GM10266 (cell line): ENCODE results near the gene IL36RN.
A peak's percentile ranks its signal among the peaks of the same experiment; 100 is the strongest.
"Not testable (repeated sequence)": the region's sequence is repeated elsewhere in the genome, so short reads cannot be mapped to it uniquely, and the experiment has no call there.

Experiments
- DNase-seq: peaks from one replicate; pipeline ENCODE4 v3.0.0; 2012; ENCODE audit errors: extremely low spot score
- TF ChIP-seq, protein P1 (sequence below): IDR thresholded peaks from 2 replicates; pipeline ENCODE4 v1.5.1; 2012; ENCODE audit warnings: mild to moderate bottlenecking, low read depth; ENCODE audit not compliant: control insufficient read depth, insufficient read depth; ENCODE audit errors: missing control alignments

The IL36RN gene

DNA sequence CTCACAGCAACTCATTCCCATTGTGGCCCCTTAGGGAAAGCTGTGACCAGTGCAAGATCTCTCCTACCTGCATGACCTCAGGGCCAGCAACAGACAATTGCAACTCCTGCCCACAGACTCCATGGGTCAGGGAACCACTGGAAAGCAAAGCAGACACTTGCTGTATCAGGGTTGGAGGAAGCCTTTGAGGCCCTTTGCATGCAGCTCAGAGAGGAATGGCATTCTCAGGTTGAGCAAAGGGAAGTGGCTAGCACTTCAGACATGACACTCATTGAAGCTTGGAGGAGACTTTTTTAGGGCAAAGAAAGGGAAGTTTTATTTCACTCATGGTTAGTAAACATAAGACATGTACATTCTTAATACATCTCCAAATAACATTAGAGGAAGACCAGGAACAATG lies 30.9 kb downstream of the IL36RN start:
- TF ChIP-seq, protein P1, sequence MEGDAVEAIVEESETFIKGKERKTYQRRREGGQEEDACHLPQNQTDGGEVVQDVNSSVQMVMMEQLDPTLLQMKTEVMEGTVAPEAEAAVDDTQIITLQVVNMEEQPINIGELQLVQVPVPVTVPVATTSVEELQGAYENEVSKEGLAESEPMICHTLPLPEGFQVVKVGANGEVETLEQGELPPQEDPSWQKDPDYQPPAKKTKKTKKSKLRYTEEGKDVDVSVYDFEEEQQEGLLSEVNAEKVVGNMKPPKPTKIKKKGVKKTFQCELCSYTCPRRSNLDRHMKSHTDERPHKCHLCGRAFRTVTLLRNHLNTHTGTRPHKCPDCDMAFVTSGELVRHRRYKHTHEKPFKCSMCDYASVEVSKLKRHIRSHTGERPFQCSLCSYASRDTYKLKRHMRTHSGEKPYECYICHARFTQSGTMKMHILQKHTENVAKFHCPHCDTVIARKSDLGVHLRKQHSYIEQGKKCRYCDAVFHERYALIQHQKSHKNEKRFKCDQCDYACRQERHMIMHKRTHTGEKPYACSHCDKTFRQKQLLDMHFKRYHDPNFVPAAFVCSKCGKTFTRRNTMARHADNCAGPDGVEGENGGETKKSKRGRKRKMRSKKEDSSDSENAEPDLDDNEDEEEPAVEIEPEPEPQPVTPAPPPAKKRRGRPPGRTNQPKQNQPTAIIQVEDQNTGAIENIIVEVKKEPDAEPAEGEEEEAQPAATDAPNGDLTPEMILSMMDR, result no peak
- DNase-seq, result no peak

DNA sequence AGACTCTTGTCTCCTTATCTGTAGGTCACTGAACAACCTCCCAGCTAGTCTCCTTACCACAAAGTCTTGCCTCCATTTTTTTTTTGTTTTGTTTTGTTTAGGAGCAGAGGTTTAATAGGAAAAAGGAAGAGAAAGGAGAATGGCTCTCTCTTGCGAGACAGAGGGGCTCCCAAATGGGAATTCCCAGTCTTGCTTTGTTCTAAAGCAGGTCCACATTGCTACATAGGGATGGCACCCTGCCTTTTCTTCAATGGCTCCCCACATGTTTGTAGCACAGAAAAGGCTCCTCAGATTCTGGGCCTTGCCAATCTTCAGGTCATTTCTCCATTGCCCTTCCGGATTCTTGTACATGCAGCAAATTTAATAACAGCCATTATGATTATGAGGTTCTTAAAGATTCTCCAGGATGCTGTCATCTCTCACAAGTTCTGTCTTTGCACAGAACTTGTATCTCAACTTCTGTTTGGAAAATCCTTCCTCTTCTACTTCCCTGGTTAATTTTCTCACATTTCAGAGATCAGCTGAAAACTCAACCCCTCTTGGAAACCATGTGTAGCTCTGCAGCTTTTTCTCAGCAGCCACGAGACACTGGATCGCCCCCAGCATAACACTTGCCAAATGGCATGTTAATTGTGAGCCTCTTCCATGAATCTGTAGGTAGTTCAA lies 32.4 kb downstream of the IL36RN start:
- TF ChIP-seq, protein P1, result no peak
- DNase-seq, result no peak

DNA sequence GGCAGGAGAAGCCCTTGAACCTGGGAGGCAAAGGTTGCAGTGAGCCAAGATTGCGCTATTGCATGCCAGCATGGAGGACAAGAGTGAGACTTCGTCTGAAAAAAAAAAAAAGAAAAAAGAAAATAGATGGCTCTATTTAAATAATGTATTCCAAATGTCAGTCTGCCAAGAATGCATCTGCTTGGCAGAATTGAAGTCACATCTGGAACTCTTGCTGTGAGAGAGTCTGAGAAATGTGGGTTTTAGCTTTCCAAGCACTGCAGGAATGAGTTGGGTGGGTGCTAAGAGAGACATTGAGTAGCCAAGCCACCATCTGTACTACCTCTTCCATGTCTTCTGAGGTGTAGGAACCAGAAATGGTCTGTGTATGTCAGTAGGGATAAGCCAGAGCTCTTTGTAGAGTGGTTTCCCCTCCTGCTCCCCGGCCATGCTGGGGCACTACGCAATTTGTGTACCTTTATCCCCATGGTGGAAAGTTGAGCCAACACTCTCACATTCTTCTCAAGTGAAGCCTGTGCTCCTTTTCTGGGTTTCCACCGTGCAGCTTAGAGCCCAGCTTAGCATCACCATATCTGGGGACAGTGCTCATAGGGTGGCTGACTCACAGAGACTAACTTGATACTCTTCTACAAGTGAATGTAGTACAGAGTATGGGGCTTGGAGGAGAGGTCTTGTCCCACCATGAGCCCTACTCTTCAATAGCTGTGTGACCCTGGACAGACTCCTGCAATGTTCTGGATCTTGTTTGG lies 34.0 kb downstream of the IL36RN start:
- no peak for DNase-seq
- TF ChIP-seq, protein P1, result no peak

DNA sequence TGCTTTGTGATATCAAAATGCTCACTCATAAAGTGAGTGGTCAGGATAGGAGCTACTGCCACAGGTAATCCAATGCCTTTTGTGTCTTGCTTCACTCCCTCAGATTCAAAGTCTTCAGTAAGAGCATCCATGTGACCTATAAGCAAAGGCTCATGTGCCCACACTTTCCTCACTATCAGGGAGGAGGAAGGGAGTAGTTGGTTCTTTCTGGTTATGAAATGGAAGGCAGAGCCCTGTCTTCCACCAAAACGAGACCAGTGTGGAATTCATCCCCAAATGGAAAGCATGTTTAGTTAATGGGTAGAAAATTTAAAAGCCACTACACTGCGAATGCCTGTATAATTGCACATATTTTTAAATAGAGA lies 34.6 kb downstream of the IL36RN start:
- DNase-seq, result no peak
- TF ChIP-seq, protein P1, result no peak

DNA sequence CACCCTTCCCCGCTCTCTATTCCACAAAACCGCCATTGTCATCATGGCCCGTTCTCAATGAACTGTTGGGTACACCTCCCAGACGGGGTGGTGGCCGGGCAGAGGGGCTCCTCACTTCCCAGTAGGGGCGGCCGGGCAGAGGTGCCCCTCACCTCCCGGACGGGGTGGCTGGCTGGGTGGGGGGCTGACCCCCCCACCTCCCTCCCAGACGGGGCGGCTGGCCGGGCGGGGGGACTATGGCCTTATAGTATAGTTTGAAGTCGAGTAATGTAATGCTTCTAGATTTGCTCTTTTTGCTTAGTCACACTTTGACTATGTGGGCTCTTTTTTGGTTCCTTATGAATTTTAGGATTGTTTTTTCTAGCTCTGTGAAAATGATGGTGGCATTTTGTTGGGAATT lies 37.3 kb downstream of the IL36RN start:
- DNase-seq, result not testable (repeated sequence)

DNA sequence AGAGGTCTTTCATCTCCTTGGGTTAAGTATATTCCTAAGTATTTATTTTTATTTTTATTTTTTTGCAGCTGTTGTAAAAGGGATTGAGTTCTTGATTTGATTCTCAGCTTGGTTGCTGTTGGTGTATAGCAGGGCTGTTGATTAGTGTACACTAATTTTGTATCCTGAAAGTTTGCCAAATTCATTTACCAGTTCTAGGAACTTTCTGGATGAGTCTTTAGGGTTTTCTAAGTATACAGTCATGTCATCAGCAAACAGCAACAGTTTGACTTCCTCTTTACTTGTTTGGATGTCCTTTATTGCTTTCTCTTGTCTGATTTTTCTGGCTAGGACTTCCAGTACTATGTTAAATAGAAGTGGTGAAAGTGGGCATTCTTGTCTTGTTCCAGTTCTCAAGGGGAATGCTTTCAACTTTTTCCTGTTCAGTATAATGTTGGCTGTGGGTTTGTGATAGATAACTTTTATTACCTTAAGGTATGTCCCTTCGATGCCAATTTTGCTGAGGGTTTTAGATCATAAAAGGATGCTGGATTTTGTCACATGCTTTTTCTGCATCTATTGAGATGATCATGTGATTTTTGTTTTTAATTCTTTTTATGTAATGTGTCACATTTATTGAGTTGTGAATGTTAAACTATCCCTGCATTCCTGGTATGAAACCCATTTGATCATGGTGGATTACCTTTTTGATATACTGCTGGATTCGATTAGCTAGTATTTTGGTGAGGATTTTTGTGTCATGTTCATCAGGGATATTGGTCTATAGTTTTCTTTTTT lies 38.0 kb downstream of the IL36RN start:
- not testable (repeated sequence) for DNase-seq

DNA sequence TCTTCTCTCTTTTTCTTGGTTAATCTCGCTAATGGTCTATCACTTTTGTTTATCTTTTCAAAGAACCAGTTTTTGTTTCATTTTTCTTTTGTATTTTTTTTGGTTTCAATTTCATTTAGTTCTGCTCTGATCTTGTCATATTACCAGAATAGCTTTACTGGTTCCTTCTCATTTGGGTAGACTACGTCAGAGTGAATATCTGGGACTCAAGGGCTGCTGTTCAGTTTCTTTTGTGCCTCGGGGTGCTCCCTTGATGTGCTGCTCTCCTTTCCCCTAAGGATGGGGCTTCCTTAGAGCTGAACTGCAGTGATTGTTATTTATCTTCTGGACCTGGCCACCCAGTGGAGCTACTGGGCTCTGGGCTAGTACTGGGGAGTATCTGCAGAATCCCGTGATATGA lies 39.0 kb downstream of the IL36RN start:
- TF ChIP-seq, protein P1, result no peak
- DNase-seq, result peak; percentile 49

DNA sequence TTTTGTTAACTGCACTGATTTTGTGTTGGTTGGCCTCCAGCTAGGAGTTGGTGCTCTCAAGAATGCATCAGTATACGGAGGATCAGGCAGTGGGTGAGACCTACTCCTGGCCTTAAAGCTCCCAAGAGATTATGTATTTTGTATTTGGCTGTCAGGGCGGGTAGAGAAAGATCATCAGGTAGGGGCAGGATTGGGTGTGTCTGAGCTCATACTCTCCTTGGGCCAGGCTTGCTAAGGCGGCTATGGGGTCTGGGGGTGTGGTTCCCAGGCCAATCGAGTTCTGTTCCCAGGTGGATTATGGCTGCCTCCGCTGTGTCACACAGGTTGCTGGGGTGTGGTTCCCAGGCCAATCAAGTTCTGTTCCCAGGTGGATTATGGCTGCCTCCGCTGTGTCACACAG lies 39.5 kb downstream of the IL36RN start:
- TF ChIP-seq, protein P1, result no peak
- DNase-seq, result no peak
